ENCODE results near the gene C3orf22.

Gene C3orf22

DNA sequence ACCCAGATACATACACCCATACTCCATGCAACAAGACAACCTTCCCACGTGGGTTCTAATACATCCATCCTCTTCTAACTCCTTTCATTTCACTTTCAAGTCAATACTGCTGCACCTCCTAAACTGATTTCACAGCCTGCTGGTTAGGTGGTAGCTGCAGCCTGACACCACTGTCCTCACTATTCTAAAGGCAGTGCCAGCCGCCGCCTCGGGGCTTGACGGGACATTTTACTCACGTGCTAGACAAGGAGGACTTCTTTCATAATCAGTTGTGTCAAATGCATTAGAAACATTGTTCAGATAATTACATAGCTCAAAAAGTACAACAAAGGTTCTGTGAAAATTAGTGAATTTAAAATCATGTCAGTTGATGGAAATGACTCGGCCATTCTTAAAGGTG is 47.4 kb downstream of the C3orf22 start:
- DNase-seq = no peak

DNA sequence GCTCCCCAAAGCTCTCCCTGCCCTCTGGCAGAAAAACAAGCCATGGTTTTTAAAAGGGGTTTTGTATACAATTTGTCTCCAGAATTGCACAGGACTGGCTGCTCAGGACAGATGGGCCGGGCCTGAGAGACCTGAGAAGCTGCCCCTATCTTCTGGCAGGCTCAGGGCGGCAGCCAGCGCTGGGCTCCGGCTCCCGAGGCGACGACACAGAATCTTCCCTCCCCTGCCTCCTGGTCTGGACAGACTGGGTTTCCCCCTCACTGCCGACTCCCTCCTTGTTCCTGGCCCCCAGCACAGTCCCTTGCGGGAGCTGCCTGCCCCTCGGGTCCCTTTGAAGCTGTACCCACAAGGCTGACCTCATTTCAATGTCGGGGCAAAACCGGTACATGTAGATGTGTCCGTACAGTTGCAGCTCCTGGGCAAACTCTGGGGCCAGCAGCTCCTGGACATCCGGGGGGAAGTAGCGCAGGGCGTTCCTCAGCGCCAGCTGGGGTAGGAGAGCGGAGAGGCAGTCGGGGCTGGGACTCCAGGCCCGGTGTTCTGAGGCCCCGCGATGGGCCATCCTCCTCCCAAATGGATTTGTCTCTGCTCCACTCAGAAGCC is 48.3 kb downstream of the C3orf22 start:
- no peak for DNase-seq

GRCh38 chr3:126509597-126510307 is 49.0 kb downstream of the C3orf22 start:
- DNase-seq = no peak

- DNase-seq = no peak
These were observed 50.2 kb downstream of the C3orf22 start for GRCh38 chr3:126508564-126508964.

GRCh38 chr3:126507886-126508285 is 50.8 kb downstream of the C3orf22 start:
- no peak for DNase-seq

- DNase-seq = no peak
These were observed 55.0 kb downstream of the C3orf22 start for GRCh38 chr3:126503701-126504100.

DNA sequence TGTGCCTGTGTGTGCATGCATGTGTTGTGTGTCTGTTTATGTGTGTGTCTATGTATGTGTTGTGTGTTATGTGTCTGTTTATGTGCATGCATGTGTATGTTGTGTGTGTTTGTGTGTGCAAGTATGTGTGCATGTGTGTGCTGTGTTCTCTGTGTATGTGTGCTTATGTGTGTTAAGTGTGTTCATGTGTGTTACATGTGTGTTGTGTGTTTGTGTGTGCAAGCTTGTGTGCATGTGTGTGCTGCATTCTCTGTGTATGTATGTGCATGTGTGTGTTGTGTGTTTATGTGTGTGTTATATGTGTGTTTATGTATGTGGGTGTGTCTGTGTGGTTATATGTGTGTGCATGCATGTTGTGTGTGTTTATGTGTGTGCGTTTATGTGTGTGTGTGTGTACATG is 56.1 kb downstream of the C3orf22 start:
- no peak for DNase-seq

GRCh38 chr3:126501736-126502135 is 57.0 kb downstream of the C3orf22 start:
- DNase-seq = no peak

DNA sequence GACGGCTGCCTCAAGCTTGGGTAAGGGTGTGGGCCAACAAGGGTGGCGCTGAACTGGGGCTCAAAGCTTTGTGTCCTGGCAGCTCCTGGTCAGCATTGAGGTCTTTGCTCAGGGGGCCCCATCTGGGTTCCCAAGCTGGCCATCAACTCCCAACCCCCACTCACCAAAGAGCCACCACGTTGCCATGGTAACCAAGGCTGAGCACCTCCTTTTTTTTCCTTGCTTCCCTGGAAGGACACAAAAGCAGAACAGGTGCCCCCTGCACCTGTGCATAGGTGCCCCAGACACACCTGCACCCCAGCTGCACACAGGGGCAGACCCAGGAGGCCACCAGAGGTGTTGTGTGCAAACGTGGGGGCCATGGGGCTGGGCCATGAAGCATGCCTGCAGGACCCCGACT is 57.7 kb downstream of the C3orf22 start:
- DNase-seq = no peak

- DNase-seq = no peak
These were observed 58.7 kb downstream of the C3orf22 start for GRCh38 chr3:126500016-126500415.

All from stimulated activated CD4-positive, alpha-beta T cell treated with anti-CD3 and anti-CD28 coated beads, Interleukin-4, amount 100 ng/mL, for 1 hour (primary cell).